Epithelial cell of proximal tubule (primary cell): ENCODE measurements around the gene OXSR1. TPM values are rescaled to one million over a fixed set of nuclear protein-coding genes. Genes with fewer than 3 reads are reported as not detected.
"Not testable (repeated sequence)": the region's sequence is repeated elsewhere in the genome, so short reads cannot be mapped to it uniquely, and the experiment has no call there.

Experiments used
- DNase-seq: peaks from one replicate; pipeline ENCODE4 v3.0.0-alpha.2; 2011; ENCODE audit warnings: low read depth
- H3K4me3 ChIP-seq: 2 replicates; pipeline ENCODE4 v1.5.1; 2011; ENCODE audit warnings: low read depth, mild to moderate bottlenecking, low read length
- total RNA-seq: library from RNA; depleted of rRNA; stranded (reverse); fragments of >200 nt; gene quantifications from 2 replicates; pipeline ENCODE4 v1.2.3, GENCODE V29; 2015
- TF ChIP-seq, protein P1 (sequence below): conservative IDR thresholded peaks from 2 replicates; pipeline ENCODE4 v1.5.1; 2012; ENCODE audit warnings: low read depth, mild to moderate bottlenecking, low read length

Gene OXSR1
- total RNA-seq, 1 donor from 2014 or later, result 39.2 TPM

DNA sequence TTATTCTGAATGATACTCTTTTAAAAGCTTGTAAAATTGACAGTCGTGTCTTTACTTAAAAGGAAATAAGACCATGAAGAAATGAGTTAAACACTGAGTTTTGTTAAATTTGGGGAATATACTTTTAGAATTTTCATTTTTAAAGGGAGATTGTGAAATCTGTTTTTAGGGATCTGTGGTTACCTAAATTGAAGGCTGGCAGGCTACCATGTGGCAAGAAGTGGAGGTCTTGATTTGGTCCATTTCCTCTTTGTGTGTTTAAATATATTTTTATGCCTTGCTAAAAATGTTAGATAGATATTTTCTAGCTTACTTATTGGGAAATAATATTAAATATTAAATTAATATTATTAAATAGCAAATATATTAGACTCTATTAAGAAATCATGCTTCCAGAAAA lies 63.7 kb downstream of the OXSR1 start:
- DNase-seq, result no peak
- TF ChIP-seq, protein P1, sequence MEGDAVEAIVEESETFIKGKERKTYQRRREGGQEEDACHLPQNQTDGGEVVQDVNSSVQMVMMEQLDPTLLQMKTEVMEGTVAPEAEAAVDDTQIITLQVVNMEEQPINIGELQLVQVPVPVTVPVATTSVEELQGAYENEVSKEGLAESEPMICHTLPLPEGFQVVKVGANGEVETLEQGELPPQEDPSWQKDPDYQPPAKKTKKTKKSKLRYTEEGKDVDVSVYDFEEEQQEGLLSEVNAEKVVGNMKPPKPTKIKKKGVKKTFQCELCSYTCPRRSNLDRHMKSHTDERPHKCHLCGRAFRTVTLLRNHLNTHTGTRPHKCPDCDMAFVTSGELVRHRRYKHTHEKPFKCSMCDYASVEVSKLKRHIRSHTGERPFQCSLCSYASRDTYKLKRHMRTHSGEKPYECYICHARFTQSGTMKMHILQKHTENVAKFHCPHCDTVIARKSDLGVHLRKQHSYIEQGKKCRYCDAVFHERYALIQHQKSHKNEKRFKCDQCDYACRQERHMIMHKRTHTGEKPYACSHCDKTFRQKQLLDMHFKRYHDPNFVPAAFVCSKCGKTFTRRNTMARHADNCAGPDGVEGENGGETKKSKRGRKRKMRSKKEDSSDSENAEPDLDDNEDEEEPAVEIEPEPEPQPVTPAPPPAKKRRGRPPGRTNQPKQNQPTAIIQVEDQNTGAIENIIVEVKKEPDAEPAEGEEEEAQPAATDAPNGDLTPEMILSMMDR, result no peak

DNA sequence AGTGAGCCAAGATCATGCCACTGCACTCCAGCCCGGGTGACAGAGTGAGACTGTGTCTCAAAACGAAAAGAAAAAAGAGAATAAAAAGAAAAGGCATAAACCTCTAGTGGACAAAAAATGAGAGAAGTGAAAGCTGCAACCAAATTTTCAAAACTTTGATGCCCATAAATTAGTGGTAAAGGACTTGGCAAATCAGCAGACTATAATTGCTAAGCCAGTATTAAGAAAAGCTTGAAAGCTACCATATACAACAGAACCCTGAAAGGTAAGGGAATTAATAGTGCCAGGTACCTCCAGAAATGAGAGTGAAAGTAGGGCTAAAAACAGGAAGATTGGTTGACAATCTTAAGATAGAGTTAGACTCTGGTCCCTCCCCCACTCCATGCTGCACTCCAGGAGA lies 67.4 kb downstream of the OXSR1 start:
- no peak for DNase-seq
- H3K4me3 ChIP-seq, result no peak overlapping the region
- TF ChIP-seq, protein P1, result no peak

More for the DNA sequence above, 63.7 kb downstream of the OXSR1 start:
- no peak overlapping the region for H3K4me3 ChIP-seq

DNA sequence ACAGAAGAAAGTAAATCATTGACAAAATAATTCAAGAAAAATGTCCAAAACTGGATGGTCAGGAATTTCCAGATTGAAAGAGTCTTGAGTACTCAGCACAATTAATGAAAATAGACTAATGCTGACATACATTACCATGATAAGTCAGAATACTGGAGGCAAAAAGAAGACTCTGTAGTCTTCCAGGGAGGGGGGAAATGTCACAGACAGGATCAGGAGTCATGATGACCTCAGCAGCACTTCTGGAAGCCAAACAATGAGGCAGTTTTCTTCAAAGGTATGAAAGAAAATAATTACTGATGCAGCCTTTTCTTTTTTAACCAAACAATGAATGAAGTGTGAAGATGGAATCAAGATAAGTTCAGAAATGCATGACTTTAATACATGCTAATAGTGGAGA lies 70.1 kb downstream of the OXSR1 start:
- DNase-seq, result no peak
- no peak overlapping the region for H3K4me3 ChIP-seq
- TF ChIP-seq, protein P1, result no peak

GRCh38 chr3:38238416-38239008 lies 73.2 kb downstream of the OXSR1 start:
- TF ChIP-seq, protein P1, result no peak

DNA sequence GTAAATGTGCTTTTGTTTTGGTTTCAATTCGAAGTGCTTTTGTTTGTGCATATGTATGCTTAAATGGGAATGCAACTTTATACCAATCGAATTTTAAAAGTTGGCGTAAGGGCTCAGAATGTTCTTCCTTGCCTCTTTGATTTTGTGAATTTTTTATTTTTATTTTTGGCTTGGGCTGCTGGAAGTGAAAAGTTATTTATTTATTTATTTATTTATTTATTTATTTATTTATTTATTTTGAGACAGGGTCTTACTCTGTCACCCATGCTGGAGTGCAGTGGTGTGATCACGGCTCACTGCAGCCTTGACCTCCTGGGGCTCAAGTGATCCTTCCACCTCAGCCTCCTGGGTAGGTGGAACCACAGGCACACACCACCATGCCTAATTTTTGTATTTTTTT lies 77.5 kb downstream of the OXSR1 start:
- not testable (repeated sequence) for H3K4me3 ChIP-seq, DNase-seq

More at GRCh38 chr3:38238416-38239008, 73.2 kb downstream of the OXSR1 start:
- DNase-seq, result no peak
- no peak overlapping the region for H3K4me3 ChIP-seq

- no peak overlapping the region for H3K4me3 ChIP-seq
- no peak for DNase-seq
- TF ChIP-seq, protein P1, result no peak
Observed at GRCh38 chr3:38245930-38246329, 80.6 kb downstream of the OXSR1 start.

DNA sequence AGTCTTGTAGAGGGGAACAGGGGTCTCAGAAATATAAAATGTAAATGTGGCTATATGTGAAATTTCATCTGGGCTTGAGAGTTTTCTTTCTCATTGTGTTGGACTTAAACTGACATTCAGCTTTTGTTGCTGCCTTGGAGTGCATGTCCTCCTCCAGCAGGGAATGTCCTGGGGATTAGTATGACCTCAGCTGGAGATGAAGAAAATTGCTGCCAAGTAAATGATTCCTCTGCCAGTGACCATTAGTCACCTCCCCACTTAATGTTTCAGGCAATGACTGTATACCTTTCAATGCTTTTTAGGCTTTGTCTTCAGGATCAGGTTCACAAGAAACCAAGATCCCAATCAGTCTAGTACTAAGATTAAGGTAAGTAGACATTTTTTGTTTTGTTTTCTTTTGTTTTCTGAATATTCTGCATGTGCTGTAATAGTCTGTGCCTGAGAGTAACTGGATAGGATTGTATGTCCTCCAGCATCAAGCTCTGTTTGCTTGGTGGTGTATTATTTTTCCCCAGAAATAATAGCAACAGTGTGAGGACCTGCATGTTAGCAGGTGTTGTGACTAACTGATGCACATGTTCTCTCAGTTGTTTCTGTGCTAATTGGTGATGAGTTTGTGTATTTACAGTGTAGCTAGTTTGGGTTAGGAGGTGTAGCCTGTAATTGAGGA lies 82.2 kb downstream of the OXSR1 start:
- peak; percentile 79 for DNase-seq
- H3K4me3 ChIP-seq, result no peak overlapping the region
- TF ChIP-seq, protein P1, result peak; percentile 41
